Tibial nerve (tissue), 3 donors: ENCODE results near the gene TTC7B.

Experiments
- POLR2A ChIP-seq, 2 donors: fragments of 450-650 bp; IDR thresholded peaks; one replicate each; pipeline ENCODE4 v1.6.1; 2017; ENCODE audit warnings: antibody characterized with exemption in 2 of 2, mild to moderate bottlenecking in 2 of 2, moderate library complexity in 2 of 2
- TF ChIP-seq, protein P1 (sequence below), 5 experiments: fragments of 200-600 bp in 3 of 5; fragments of 450-650 bp in 2 of 5; sonication (generic) in 3 of 5; IDR thresholded peaks; one replicate each; pipeline ENCODE4 v1.5.1; 2016 to 2019; ENCODE audit warnings: antibody characterized with exemption in 5 of 5, mild to moderate bottlenecking in 3 of 5, moderate library complexity in 2 of 5

DNA sequence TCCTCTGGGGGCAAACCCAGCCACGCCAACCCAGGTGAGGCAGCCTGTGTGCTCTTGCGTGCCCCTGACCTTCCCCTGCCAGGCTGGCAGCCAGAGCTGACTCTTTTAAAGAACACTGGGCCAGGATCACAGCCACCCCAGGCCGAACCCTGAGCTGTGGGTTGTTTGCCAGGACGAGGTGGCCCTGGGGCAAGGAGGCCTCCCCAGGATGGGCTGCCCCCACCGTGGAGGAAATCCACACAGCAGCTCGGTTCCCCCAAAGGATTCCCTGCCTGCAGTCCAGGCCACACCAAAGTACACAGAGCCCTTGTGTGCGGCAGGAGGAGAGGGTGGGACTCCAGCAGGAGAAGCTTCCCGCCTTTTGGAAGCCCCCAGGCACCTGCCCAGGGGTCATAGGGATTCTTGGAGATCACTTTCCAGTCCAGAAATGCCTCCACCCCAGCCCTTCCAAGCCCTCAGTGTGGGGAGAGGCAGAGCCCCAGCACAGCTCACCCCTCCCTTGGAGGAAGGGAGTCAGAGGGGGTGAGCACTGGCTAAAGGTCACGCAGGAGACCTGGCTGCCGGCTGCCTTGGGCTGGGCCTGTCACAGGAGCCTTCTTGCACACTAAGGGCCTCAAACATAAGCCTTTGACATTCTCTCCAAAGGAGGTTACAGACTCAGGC, 303.8 kb downstream of the TTC7B start:
- TF ChIP-seq, protein P1, sequence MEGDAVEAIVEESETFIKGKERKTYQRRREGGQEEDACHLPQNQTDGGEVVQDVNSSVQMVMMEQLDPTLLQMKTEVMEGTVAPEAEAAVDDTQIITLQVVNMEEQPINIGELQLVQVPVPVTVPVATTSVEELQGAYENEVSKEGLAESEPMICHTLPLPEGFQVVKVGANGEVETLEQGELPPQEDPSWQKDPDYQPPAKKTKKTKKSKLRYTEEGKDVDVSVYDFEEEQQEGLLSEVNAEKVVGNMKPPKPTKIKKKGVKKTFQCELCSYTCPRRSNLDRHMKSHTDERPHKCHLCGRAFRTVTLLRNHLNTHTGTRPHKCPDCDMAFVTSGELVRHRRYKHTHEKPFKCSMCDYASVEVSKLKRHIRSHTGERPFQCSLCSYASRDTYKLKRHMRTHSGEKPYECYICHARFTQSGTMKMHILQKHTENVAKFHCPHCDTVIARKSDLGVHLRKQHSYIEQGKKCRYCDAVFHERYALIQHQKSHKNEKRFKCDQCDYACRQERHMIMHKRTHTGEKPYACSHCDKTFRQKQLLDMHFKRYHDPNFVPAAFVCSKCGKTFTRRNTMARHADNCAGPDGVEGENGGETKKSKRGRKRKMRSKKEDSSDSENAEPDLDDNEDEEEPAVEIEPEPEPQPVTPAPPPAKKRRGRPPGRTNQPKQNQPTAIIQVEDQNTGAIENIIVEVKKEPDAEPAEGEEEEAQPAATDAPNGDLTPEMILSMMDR (IDR thresholded peaks at IDR 0.05), result no peak
- TF ChIP-seq POLR2A (IDR thresholded peaks at IDR 0.05), result no peak
